Right kidney (tissue), 1 donor: Measurements from ENCODE around the gene SLC41A1.

ENCODE experiments used
- DNase-seq: peaks from one replicate; pipeline ENCODE4 v3.0.0-alpha.2; 2016

The SLC41A1 gene

DNA sequence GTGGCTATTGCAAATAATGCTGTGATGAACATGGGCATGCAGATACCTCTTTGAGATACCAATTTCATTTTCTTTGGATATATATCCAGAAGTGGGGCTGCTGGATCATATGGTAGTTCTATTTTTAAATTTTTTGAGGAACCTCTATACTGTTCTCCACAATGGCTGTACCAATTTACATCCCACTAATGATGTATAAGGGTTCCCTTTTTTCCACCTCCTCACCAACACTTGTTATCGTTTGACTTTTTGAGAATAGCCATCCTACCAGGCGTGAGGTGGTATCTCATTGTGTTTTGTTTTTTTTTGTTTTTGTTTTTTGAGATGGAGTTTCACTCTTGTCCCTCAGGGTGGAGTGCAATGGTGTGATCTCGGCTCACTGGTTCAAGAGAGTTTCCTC is 56.4 kb downstream of the SLC41A1 start:
- DNase-seq: no peak

- DNase-seq: no peak
Observed at GRCh38 chr1:205754857-205755256, 58.1 kb downstream of the SLC41A1 start.

DNA sequence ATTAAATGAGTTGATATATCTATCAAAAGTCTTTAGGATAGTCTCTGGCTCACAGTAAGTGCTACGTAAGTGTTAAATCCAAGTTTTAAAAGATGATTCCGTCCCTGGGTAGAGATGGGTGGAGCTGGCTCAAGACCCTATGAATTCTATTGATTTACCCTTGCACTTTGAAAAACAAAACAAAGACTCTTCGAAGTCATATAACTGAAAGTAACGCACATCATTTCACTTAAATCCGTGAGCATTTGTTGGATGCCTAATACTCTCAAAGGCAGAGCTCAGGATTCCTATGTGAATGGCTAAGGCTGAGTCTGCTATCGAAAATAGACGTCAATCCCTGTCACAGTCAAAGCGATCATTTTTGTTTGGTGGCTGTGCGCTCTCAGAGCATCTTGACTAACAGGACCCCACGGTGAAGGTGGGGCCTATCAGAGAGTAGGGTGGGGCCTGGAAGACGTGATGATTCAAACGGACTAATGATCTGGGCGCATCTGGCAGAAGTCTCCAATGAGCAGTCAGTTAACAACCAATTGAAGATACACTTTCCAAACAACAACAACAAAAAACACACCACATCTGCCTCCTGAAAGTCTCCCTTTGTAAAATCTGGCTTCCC is 61.9 kb downstream of the SLC41A1 start:
- DNase-seq: no peak

DNA sequence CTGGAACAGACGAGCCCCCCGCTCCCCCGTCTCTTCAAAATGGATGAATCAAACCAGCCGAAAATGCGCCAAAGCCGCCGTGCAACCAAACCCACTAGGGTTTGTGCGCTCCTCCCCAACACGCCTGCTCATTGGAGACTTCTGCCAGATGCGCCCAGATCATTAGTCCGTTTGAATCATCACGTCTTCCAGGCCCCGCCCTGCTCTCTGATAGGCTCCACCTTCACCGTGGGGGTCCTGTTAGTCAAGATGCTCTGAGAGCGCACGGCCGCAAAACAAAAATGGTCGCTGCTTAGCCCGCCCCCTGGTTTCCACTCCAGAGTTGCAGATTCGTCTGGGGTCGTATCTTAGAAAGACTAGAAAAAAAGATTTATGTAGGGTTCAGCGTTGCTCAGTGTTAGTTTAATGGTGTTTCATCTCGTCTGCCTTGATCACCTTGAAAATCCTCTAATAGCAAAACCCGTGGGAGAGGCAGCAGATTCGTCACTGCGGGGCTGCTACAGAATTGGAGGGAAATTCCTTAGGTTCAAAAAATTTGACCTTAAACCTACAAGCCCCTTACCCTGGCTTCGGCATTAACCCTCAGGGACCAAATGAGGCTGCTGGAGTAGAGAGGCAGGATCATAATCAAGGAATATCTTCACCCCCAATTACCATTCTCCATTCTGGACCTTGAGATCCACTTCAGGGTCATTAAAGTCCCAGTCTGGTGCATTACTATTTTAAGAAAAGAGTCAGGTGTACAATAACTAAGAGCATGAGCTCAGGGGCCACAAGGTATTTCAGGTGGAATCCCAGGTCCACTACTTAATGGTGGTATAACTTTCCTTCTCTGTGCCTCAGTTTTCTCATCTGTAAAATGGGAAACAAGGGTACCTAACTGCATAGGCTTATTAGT is 62.6 kb downstream of the SLC41A1 start, which contains the start of gene NUCKS1:
Gene NUCKS1, minus strand, starts transcription at position 45 of the 898 bp plus-strand sequence. CDS start 209 bp downstream, outside the sequence.
- DNase-seq: peak; percentile 92

DNA sequence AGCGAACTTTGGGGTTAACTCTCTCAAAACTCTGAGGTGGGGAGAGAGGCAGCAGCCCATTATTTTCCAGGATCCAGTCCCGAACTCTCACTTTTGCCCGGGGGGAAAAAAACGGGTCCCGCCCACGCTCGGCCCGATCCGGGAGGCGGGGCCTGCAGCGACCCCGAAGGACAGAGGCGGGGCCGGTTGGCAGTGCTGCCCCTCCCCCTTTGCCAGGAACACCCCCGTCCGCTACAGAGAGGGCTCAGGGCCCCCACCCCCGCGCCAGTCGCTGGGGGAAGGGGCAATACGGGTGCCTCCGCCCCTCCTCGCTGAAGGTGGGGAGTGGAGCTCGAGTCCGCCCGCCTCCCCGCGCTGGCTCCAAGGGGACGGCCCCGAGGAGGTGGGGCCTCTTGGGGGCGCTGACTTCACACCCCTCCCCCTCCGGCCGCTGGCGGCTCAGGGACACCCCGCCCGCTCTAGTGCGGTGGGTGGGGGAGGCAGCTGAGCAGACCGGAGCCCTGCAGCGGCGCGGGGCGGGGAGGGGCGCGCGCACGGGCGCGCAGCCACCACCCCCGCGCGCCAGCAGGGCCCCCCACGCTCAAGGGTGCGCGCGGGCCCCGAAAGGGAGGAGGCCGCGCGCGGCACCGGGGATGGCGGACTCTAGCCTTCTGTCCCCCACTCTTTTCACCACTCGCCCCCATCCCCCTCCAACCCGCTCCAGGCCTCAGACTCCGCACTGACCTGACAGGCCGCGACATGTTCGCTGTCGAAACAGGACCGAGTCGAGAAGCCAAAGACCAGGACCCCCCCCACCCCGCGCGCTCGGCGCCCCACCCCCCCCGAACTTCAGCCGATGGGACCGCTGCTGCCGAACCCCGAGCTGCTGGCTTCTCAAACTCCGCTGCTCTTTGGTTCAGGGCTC is 63.5 kb downstream of the SLC41A1 start:
- DNase-seq: peak; percentile 98

GRCh38 chr1:205748403-205749233 is 64.4 kb downstream of the SLC41A1 start:
- no peak for DNase-seq

- DNase-seq: no peak
Observed at GRCh38 chr1:205746757-205747412, 66.1 kb downstream of the SLC41A1 start.

GRCh38 chr1:205744403-205744802 is 68.6 kb downstream of the SLC41A1 start:
- no peak for DNase-seq

GRCh38 chr1:205743977-205744376 is 69.0 kb downstream of the SLC41A1 start:
- DNase-seq: no peak

DNA sequence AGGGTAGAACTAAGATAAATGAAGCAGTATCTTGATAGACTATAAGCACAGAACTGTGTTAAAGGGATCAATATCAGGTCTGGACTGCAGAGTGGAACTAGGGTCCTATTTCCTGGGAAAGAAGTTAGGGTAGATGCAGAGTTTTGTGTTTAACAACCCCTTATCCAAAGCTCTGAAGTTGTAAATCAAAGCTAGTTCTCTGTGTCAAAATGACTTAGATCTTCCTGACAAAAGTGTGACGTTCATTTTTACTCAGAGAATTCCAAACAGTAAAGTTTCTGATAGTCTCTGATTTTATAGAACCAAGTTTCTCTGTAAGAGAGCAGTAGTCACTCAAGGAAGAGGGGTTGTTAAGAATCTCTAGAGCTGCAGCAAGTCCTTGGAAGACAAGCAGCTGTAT is 71.3 kb downstream of the SLC41A1 start:
- DNase-seq: no peak

DNA sequence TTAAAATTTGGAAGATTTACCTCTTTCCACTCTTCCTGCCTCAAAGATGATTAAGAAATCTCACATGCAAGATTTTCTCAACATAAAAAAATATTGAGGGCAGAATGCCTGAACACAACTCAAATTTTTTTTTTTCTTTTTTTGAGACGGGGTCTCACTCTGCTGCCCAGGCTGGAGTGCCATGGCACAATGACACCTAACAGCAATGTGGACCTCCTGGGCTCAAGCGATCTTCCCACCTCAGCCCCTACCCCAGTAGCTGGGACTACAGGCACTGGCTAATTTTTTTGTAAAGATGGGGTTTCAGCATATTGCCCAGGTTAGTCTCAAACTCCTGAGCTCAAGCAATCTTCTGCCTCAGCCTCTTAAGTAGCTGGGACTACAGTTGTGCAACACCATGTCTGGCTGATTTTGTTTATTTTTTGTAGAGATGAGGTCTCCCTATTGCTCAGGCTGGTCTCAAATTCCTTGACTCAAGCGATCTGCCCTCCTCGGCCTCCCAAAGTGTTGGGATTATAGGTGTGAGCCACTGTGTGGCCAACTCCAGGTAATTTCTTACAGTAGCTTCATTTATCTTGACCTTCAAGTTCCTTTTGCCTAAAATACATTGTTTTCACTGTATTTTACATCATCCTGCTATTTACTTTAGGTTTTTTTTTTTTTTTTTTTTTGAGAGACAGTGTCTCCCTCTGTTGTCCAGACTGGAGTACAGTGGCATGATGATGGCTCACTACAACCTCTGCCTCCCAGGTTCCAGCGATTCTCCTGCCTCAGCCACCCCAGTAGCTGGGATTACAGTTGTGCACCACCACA is 73.4 kb downstream of the SLC41A1 start:
- DNase-seq: no peak
